ENCODE data around the gene HSFY1.
"Not testable (repeated sequence)": the region's sequence is repeated elsewhere in the genome, so short reads cannot be mapped to it uniquely, and the experiment has no call there.

- not testable (repeated sequence) for TF ChIP-seq CTCF, POLR2A, POLR2AphosphoS5 (IDR thresholded peaks at IDR 0.05)
These were observed 19.4 kb downstream of the HSFY1 start for GRCh38 chrY:18565915-18566314.

Data from transverse colon (tissue), 4 donors.